ENCODE results near the gene CUL2. TPM values are rescaled to one million over a fixed set of nuclear protein-coding genes. Genes with fewer than 3 reads are reported as not detected.

Gene CUL2
- polyA plus RNA-seq, 1 of the 3 experiments (the other 2 are of a cell fraction), result 13.1 TPM

GRCh38 chr10:35020481-35020880, 69.7 kb downstream of the CUL2 start:
- H3F3A ChIP-seq (replicated peaks; ENCODE audit: insufficient read depth), result peaks cover 9% of the 10 kb centered on the region
- CTCF ChIA-PET, result no interaction called here
- H3K27me3 ChIP-seq (ENCODE audit: insufficient read depth), result no peaks in the 10 kb centered on the region
- no peak overlapping the region for H3K4me3 ChIP-seq (ENCODE audit: low read depth in 2 of 2, low read length in 1 of 2)
- POLR2A ChIA-PET, result no interaction called here
- no peak overlapping the region for H2AFZ ChIP-seq (ENCODE audit: low read depth)
- no peaks in the 10 kb centered on the region for H3K79me2 ChIP-seq (ENCODE audit: insufficient read depth)
- H3K36me3 ChIP-seq (replicated peaks in 1 of 2; ENCODE audit: control insufficient read depth in 1 of 2, insufficient read depth in 2 of 2, low read length in 1 of 2), result peaks cover 37 to 52% of the 10 kb centered on the region in 2 experiments
- 95% methylated on average over 2 of the region's 2 CpGs for WGBS (ENCODE audit: low lambda C conversion rate)
- no peak overlapping the region for H3K4me2 ChIP-seq
- H3K4me1 ChIP-seq (ENCODE audit: control insufficient read depth in 1 of 2, insufficient read depth in 2 of 2, low read depth in 1 of 2, low read length in 1 of 2), result peaks cover 0 to 4% of the 10 kb centered on the region in 2 experiments; a peak in 1 of 4 replicates
- H3K9ac ChIP-seq, result no peak overlapping the region
- no peaks in the 10 kb centered on the region for H4K20me1 ChIP-seq (ENCODE audit: insufficient read depth)
- H3K9me3 ChIP-seq, result no peaks in the 10 kb centered on the region
- H3K9me2 ChIP-seq, result no peaks in the 10 kb centered on the region; the same call in 1 of the 2 replicates
- DNase-seq, result no peak
- TF ChIP-seq ELF1 (IDR thresholded peaks at IDR 0.05), result no peak
- no peak for TF ChIP-seq EP300 (IDR thresholded peaks at IDR 0.05; ENCODE audit: borderline replicate concordance in 1 of 2, low read depth in 1 of 2, low read length in 1 of 2)
- TF ChIP-seq NRF1 (IDR thresholded peaks at IDR 0.05; ENCODE audit: low read depth, low read length), result no peak
- no peak for TF ChIP-seq GATA2 (CRISPR knock-in tag; IDR thresholded peaks at IDR 0.05)
- no peak for TF ChIP-seq FOSL2 (IDR thresholded peaks at IDR 0.05; ENCODE audit: borderline replicate concordance, low read depth)
- no peak for TF ChIP-seq CHD2 (IDR thresholded peaks at IDR 0.05; ENCODE audit: low read length, partially characterized antibody)
- no peak for TF ChIP-seq FOXM1 (IDR thresholded peaks at IDR 0.05; ENCODE audit: low read depth)
- no peak for TF ChIP-seq EZH2phosphoT487 (IDR thresholded peaks at IDR 0.05; ENCODE audit: borderline replicate concordance, low read depth)
- no peak for TF ChIP-seq RFX5 (IDR thresholded peaks at IDR 0.05; ENCODE audit: low read length)
- TF ChIP-seq TEAD4 (IDR thresholded peaks at IDR 0.05; ENCODE audit: borderline replicate concordance, insufficient read depth), result no peak
- TF ChIP-seq MXI1 (IDR thresholded peaks at IDR 0.05; ENCODE audit: low read depth, low read length), result no peak
- no peak for TF ChIP-seq NFIC (IDR thresholded peaks at IDR 0.05; ENCODE audit: borderline replicate concordance)
- TF ChIP-seq, protein P1, sequence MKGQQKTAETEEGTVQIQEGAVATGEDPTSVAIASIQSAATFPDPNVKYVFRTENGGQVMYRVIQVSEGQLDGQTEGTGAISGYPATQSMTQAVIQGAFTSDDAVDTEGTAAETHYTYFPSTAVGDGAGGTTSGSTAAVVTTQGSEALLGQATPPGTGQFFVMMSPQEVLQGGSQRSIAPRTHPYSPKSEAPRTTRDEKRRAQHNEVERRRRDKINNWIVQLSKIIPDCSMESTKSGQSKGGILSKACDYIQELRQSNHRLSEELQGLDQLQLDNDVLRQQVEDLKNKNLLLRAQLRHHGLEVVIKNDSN (IDR thresholded peaks at IDR 0.05; ENCODE audit: borderline replicate concordance, low read depth), result no peak
- TF ChIP-seq IRF3 (IDR thresholded peaks at IDR 0.05; ENCODE audit: low read depth, low read length), result no peak
- TF ChIP-seq YY1 (IDR thresholded peaks at IDR 0.05; ENCODE audit: low read depth), result no peak
- no peak for TF ChIP-seq JUND (IDR thresholded peaks at IDR 0.05)
- TF ChIP-seq GABPA (IDR thresholded peaks at IDR 0.05; ENCODE audit: low read depth), result no peak
- TF ChIP-seq RXRA (IDR thresholded peaks at IDR 0.05; ENCODE audit: borderline replicate concordance, low read depth), result no peak
- no peak overlapping the region for H3K27ac ChIP-seq (ENCODE audit: low read depth in 2 of 2, low read length in 1 of 2)

Data from SK-N-SH (cell line).